A549 (cell line): ENCODE measurements around the gene HOXB1. TPM values are rescaled to one million over a fixed set of nuclear protein-coding genes. Genes with fewer than 3 reads are reported as not detected.

Source experiments
- ATAC-seq, 2 experiments: fragments of 200-7000 bp in 1 of 2; fragments of >200 bp in 1 of 2; cut with Nextera tagmentation in 1 of 2; cut with Tn5 transposase in 1 of 2; 3 replicates each; pipeline versions ENCODE4 v1.8.0 to v1.9.1; 2018 to 2020; ENCODE audit warnings: mild to moderate bottlenecking in 1 of 2, moderate library complexity in 1 of 2
- CTCF ChIA-PET: fragments of 300-600 bp; sonication (Branson Sonifier 250); formaldehyde crosslinking; extraction: SDS; loops from one replicate; lab custom pipeline; 2021; ENCODE audit warnings: antibody characterized with exemption, inconsistent platforms; lab: Yijun Ruan, JAX
- POLR2A ChIA-PET: fragments of 350-600 bp; formaldehyde crosslinking; extraction: SDS; loops from one replicate; lab custom pipeline; 2021; ENCODE audit warnings: antibody characterized with exemption, inconsistent platforms; lab: Yijun Ruan, JAX
- DNase-seq, 2 experiments: peaks; one replicate each; pipeline versions ENCODE4 v3.0.0 to v3.0.0-alpha.2; 2011 to 2016; ENCODE audit warnings: low read depth in 1 of 2, low spot score in 1 of 2
- FAIRE-seq: peaks from 2 replicates; lab custom pipeline; 2011; peaks lifted over from hg19 to GRCh38; lab: Jason Lieb, UNC
- H3K27ac ChIP-seq, 2 experiments: fragments of >200 bp; sonication (Bioruptor Twin); formaldehyde crosslinking; 3 replicates each; pipeline ENCODE4 v1.5.1; 2016 to 2017
- H3K4me1 ChIP-seq: fragments of >200 bp; sonication (Bioruptor Twin); formaldehyde crosslinking; 3 replicates; pipeline ENCODE4 v1.6.1; 2016
- H3K4me2 ChIP-seq: fragments of >200 bp; sonication (Bioruptor Twin); formaldehyde crosslinking; 3 replicates; pipeline ENCODE4 v1.6.1; 2016
- H3K4me3 ChIP-seq: fragments of >200 bp; sonication (Bioruptor Twin); formaldehyde crosslinking; 3 replicates; pipeline ENCODE4 v1.5.1; 2016
- H3K9me3 ChIP-seq: fragments of >200 bp; sonication (Bioruptor Twin); formaldehyde crosslinking; 3 replicates; pipeline ENCODE4 v1.6.1; 2016
- ATOH8 ChIP-seq: fragments of 250-450 bp; sonication (Bioruptor Pico); IDR thresholded peaks from 2 replicates; pipeline ENCODE4 v1.5.0; 2020; ENCODE audit warnings: low read depth, mild to moderate bottlenecking, moderate library complexity
- BHLHE40 ChIP-seq: IDR thresholded peaks from 2 replicates; pipeline ENCODE4 v1.6.1; 2012; ENCODE audit warnings: low read depth, low read length, inconsistent platforms
- CBX8 ChIP-seq: fragments of 200-600 bp; sonication (generic); IDR thresholded peaks from 2 replicates; pipeline ENCODE4 v1.6.1; 2016
- EHF ChIP-seq: fragments of 250-450 bp; sonication (Bioruptor Pico); IDR thresholded peaks from 2 replicates; pipeline ENCODE4 v1.5.0; 2020; ENCODE audit warnings: mild to moderate bottlenecking
- EP300 ChIP-seq, 2 experiments: fragments of >200 bp; sonication (Bioruptor Twin); formaldehyde crosslinking; IDR thresholded peaks; 2 replicates in 1 of 2; 3 replicates in 1 of 2; pipeline ENCODE4 v1.6.1; 2016 to 2017
- FOSB ChIP-seq: fragments of 250-450 bp; sonication (Bioruptor Pico); IDR thresholded peaks from 2 replicates; pipeline ENCODE4 v1.5.0; 2020; ENCODE audit warnings: mild to moderate bottlenecking, moderate library complexity
- HOXB13 ChIP-seq: fragments of 250-450 bp; sonication (Bioruptor Pico); IDR thresholded peaks from 2 replicates; pipeline ENCODE4 v1.5.0; 2020; ENCODE audit warnings: low read depth, mild to moderate bottlenecking, moderate library complexity
- HOXB5 ChIP-seq: fragments of 250-450 bp; sonication (Bioruptor Pico); IDR thresholded peaks from 2 replicates; pipeline ENCODE4 v1.5.0; 2020; ENCODE audit warnings: mild to moderate bottlenecking, moderate library complexity
- KDM1A ChIP-seq: fragments of 200-600 bp; sonication (generic); IDR thresholded peaks from 2 replicates; pipeline ENCODE4 v1.6.1; 2016; ENCODE audit warnings: low read depth, mild to moderate bottlenecking
- KDM5A ChIP-seq: fragments of 200-600 bp; sonication (generic); IDR thresholded peaks from 2 replicates; pipeline ENCODE4 v1.6.1; 2016; ENCODE audit warnings: antibody characterized with exemption, mild to moderate bottlenecking
- MAFK ChIP-seq: fragments of 450-650 bp; IDR thresholded peaks from 2 replicates; pipeline ENCODE4 v1.6.1; 2014; ENCODE audit not compliant: partially characterized antibody
- NR3C1 ChIP-seq: fragments of >200 bp; sonication (Bioruptor Twin); formaldehyde crosslinking; IDR thresholded peaks from 3 replicates; pipeline ENCODE4 v1.6.1; 2017
- PHF8 ChIP-seq: fragments of 200-600 bp; sonication (generic); IDR thresholded peaks from 2 replicates; pipeline ENCODE4 v1.6.1; 2016; ENCODE audit warnings: low read depth, mild to moderate bottlenecking, antibody characterized with exemption, moderate library complexity, borderline replicate concordance
- POLR2AphosphoS2 ChIP-seq: conservative IDR thresholded peaks from 2 replicates; pipeline ENCODE4 v1.6.1; 2012; ENCODE audit warnings: low read length, improper control_type of control experiment, inconsistent platforms
- SREBF2 ChIP-seq: fragments of 450-650 bp; IDR thresholded peaks from 2 replicates; pipeline ENCODE4 v1.6.1; 2014; ENCODE audit warnings: mild to moderate bottlenecking, moderate library complexity
- TFCP2L1 ChIP-seq: fragments of 250-450 bp; sonication (Bioruptor Pico); IDR thresholded peaks from 2 replicates; pipeline ENCODE4 v1.5.0; 2021; ENCODE audit warnings: mild to moderate bottlenecking
- TP53 ChIP-seq: fragments of 250-450 bp; sonication (Bioruptor Pico); IDR thresholded peaks from 2 replicates; pipeline ENCODE4 v1.5.0; 2021; ENCODE audit warnings: mild to moderate bottlenecking, moderate library complexity
- ZC3H11A ChIP-seq: fragments of 450-650 bp; IDR thresholded peaks from 2 replicates; pipeline ENCODE4 v1.6.1; 2014; ENCODE audit warnings: antibody characterized with exemption, mild to moderate bottlenecking
- WGBS: methylation state at CpG from one replicate; pipeline ENCODE4 v1.1.6; 2017; ENCODE audit errors: missing lambda C conversion rate; 5-methylcytosine and 5-hydroxymethylcytosine counted together
- polyA plus RNA-seq, 4 experiments: library from polyadenylated mRNA; depleted of rRNA in 3 of 4; stranded (reverse); fragments of >200 nt; fragmentation: RNase III in 1 of 4; extraction: RNeasy Plus Mini Kit Qiagen cat#74134 plus additional on column Dnase treatment in 1 of 4; gene quantifications; 2 replicates in 3 of 4; 3 replicates in 1 of 4; pipeline ENCODE4 v1.2.3, GENCODE V29; 2011 to 2017
- TF ChIP-seq, protein P1 (sequence below): fragments of 250-450 bp; sonication (Bioruptor Pico); IDR thresholded peaks from 2 replicates; pipeline ENCODE4 v1.5.0; 2021; ENCODE audit warnings: mild to moderate bottlenecking, moderate library complexity, borderline replicate concordance
- TF ChIP-seq, protein P2 (sequence below): fragments of 150-350 bp; IDR thresholded peaks from 2 replicates; pipeline ENCODE4 v1.6.1; 2014; ENCODE audit warnings: low read depth, mild to moderate bottlenecking, low read length

Gene HOXB1
- polyA plus RNA-seq, 2 of the 4 experiments (the other 2 are of a cell fraction): not detected

DNA sequence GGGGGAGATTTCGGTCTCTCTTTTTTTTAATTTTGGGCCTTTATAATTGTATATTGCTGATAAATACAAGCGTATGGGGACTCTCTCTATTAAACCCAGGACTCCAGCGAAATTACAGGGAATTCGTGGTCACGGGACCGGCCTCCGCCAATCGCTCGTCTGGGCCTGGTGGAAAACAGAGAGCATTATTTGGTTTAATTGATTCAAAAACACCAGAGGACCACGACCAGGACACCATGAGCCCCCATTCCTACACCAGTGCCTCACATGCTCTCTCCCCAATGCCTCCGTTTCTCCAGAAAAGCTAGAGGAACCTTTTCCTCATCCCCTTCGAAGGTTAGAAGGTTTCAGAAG is 14.2 kb upstream of the HOXB1 start, which contains the start of gene HOXB2:
HOXB2 (minus strand) TSS at position 88 of the 354 bp plus-strand sequence. CDS start 198 bp downstream, outside the sequence.
- ATAC-seq: no peak
- POLR2A ChIA-PET: no interaction called here
- WGBS: 88% methylated on average over 12 of the region's 12 CpGs
- no peak for FAIRE-seq
- peak within 1 kb of the TSS; percentile 70 to 89 for H3K27ac ChIP-seq
- CTCF ChIA-PET: no interaction called here
- peak within 1 kb of the TSS; percentile 76 for H3K4me2 ChIP-seq
- H3K4me3 ChIP-seq: peak within 1 kb of the TSS; percentile 44; the same call in 2 of the 3 replicates
- no peak for DNase-seq
- no peaks in the 10 kb centered on the region for H3K9me3 ChIP-seq
- peaks cover 15% of the 10 kb centered on the region; the same call in 2 of the 3 replicates for H3K4me1 ChIP-seq
- no peak for TF ChIP-seq ZC3H11A
- TF ChIP-seq MAFK: no peak
- no peak for TF ChIP-seq KDM5A
- TF ChIP-seq TP53 (CRISPR knock-in tag): no peak
- TF ChIP-seq BHLHE40: no peak
- no peak for TF ChIP-seq KDM1A
- no peak for TF ChIP-seq CBX8
- TF ChIP-seq, all 56 proteins: peak for 0

GRCh38 chr17:48544349-48545021 is 13.7 kb upstream of the HOXB1 start:
- Histone ChIP-seq H3K27ac (0 out of 6 replicates have a peak overlapping the region, but pooled peaks of 1 of the 2 experiments have one; percentile 0), H3K4me2 (peak overlapping the region; percentile 76), H3K4me1 (peaks cover 15% of the 10 kb centered on the region; the same call in 2 of the 3 replicates), H3K4me3 (no peak overlapping the region), H3K9me3 (no peaks in the 10 kb centered on the region)
- CTCF ChIA-PET: interaction anchor here (0.7 kb wide), 1 partner anchor 209 kb away, joined by 3 read pairs; no protein-coding TSS in a partner anchor
- ATAC-seq (no peak), DNase-seq (no peak), FAIRE-seq (no peak)
- TF ChIP-seq, protein P1, sequence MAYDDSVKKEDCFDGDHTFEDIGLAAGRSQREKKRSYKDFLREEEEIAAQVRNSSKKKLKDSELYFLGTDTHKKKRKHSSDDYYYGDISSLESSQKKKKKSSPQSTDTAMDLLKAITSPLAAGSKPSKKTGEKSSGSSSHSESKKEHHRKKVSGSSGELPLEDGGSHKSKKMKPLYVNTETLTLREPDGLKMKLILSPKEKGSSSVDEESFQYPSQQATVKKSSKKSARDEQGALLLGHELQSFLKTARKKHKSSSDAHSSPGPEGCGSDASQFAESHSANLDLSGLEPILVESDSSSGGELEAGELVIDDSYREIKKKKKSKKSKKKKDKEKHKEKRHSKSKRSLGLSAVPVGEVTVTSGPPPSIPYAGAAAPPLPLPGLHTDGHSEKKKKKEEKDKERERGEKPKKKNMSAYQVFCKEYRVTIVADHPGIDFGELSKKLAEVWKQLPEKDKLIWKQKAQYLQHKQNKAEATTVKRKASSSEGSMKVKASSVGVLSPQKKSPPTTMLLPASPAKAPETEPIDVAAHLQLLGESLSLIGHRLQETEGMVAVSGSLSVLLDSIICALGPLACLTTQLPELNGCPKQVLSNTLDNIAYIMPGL: no peak
- TF ChIP-seq FOSB (CRISPR knock-in tag) (no peak), POLR2AphosphoS2 (no peak), EHF (CRISPR knock-in tag) (no peak), TFCP2L1 (CRISPR knock-in tag) (no peak), PHF8 (no peak), HOXB5 (no peak), MAFK (no peak), ATOH8 (CRISPR knock-in tag) (no peak), EP300 (IDR thresholded peaks at IDR 0.05) (no peak), BHLHE40 (no peak)
- TF ChIP-seq, protein P2, sequence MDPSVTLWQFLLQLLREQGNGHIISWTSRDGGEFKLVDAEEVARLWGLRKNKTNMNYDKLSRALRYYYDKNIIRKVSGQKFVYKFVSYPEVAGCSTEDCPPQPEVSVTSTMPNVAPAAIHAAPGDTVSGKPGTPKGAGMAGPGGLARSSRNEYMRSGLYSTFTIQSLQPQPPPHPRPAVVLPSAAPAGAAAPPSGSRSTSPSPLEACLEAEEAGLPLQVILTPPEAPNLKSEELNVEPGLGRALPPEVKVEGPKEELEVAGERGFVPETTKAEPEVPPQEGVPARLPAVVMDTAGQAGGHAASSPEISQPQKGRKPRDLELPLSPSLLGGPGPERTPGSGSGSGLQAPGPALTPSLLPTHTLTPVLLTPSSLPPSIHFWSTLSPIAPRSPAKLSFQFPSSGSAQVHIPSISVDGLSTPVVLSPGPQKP: no peak
- POLR2A ChIA-PET: interaction anchor here (2.1 kb wide), 1 partner anchor 11 kb away, joined by 10 read pairs; no protein-coding TSS in a partner anchor
- 91% methylated on average over 35 of the region's 38 CpGs for WGBS

- peak overlapping the region; percentile 70 to 89 for H3K27ac ChIP-seq
- CTCF ChIA-PET: interaction anchor here (0.7 to 1.6 kb wide), 2 partner anchors 193 to 208 kb away, joined by 3 read pairs; no protein-coding TSS in a partner anchor
- H3K4me3 ChIP-seq: peak overlapping the region; percentile 44
- H3K9me3 ChIP-seq: no peaks in the 10 kb centered on the region
- H3K4me1 ChIP-seq: peaks cover 15% of the 10 kb centered on the region; the same call in 2 of the 3 replicates
- DNase-seq (no peak), FAIRE-seq (no peak), ATAC-seq (peak; percentile 55 to 58)
- 54% methylated on average over 19 of the region's 20 CpGs for WGBS
- no peak for TF ChIP-seq NR3C1
- no peak for TF ChIP-seq PHF8
- no peak for TF ChIP-seq HOXB13 (CRISPR knock-in tag)
- no peak for TF ChIP-seq SREBF2
- POLR2A ChIA-PET: interaction anchor here (2.1 kb wide), 1 partner anchor 11 kb away, joined by 10 read pairs; no protein-coding TSS in a partner anchor
- peak overlapping the region; percentile 76 for H3K4me2 ChIP-seq
Measured at GRCh38 chr17:48543854-48544348, 13.1 kb upstream of the HOXB1 start.
